B cell (primary cell): ENCODE data around the gene ALKBH8. TPM values are rescaled to one million over a fixed set of nuclear protein-coding genes. Genes with fewer than 3 reads are reported as not detected.

Experiments
- ATAC-seq: fragments of 200-7000 bp; cut with Tn5 transposase; one replicate; pipeline ENCODE4 v1.10.0; 2021; ENCODE audit warnings: low read depth, mild to moderate bottlenecking, moderate number of reproducible peaks, moderate library complexity
- CTCF ChIA-PET: fragments of 350-600 bp; sonication (Branson Sonifier 250); formaldehyde crosslinking; loops from one replicate; lab custom pipeline; 2021; ENCODE audit warnings: antibody characterized with exemption, inconsistent platforms; lab: Charles Lee
- POLR2A ChIA-PET: fragments of 350-600 bp; sonication (Branson Sonifier 250); formaldehyde crosslinking; loops from one replicate; lab custom pipeline; 2021; ENCODE audit warnings: antibody characterized with exemption; lab: Charles Lee
- DNase-seq: peaks from one replicate; pipeline ENCODE4 v3.0.0; 2013
- H2AFZ ChIP-seq: 2 replicates; pipeline ENCODE4 v1.6.1; 2012; ENCODE audit warnings: mild to moderate bottlenecking, low read depth, low read length; ENCODE audit not compliant: insufficient read depth, poor library complexity, severe bottlenecking
- H3K27ac ChIP-seq, 2 donors: 1 replicate in 1 of 2; 2 replicates in 1 of 2; pipeline ENCODE4 v1.5.1; 2012 to 2013; ENCODE audit warnings: low read length in 2 of 2, mild to moderate bottlenecking in 2 of 2, moderate library complexity in 1 of 2
- H3K27me3 ChIP-seq, 4 experiments: fragments of 200-600 bp in 1 of 4; sonication (generic) in 1 of 4; replicated peaks in 1 of 4; 1 replicate in 2 of 4; 2 replicates in 2 of 4; pipeline versions ENCODE4 v1.6.1 to v1.7.0; 2013 to 2016; ENCODE audit warnings: low read length in 3 of 4, mild to moderate bottlenecking in 2 of 4, mixed read lengths in 1 of 4, moderate library complexity in 1 of 4; ENCODE audit not compliant: insufficient read depth in 4 of 4, control insufficient read depth in 3 of 4; ENCODE audit errors: control extremely low read depth in 1 of 4
- H3K36me3 ChIP-seq, 2 experiments: replicated peaks in 1 of 2; 1 replicate in 1 of 2; 2 replicates in 1 of 2; pipeline versions ENCODE4 v1.6.1 to v1.7.1; 2013; ENCODE audit warnings: low read length in 1 of 2; ENCODE audit not compliant: insufficient read depth in 2 of 2, control insufficient read depth in 1 of 2; ENCODE audit errors: control extremely low read depth in 1 of 2, extremely low read depth in 1 of 2
- H3K4me1 ChIP-seq, 2 donors: fragments of 200-600 bp in 1 of 2; sonication (generic) in 1 of 2; 1 replicate in 1 of 2; 2 replicates in 1 of 2; pipeline versions ENCODE4 v1.5.1 to v1.6.1; 2013 to 2017; ENCODE audit warnings: low read length in 2 of 2; ENCODE audit not compliant: control insufficient read depth in 2 of 2, insufficient read depth in 2 of 2
- H3K4me2 ChIP-seq: replicated peaks from 2 replicates; pipeline ENCODE3; 2012; ENCODE audit warnings: mild to moderate bottlenecking, low read depth, low read length; ENCODE audit not compliant: poor library complexity, severe bottlenecking
- H3K4me3 ChIP-seq, 5 experiments: fragments of 200-600 bp in 1 of 5; sonication (generic) in 1 of 5; 1 replicate in 3 of 5; 2 replicates in 2 of 5; pipeline versions ENCODE4 v1.5.1 to v1.7.0; 2011 to 2016; ENCODE audit warnings: low read length in 4 of 5, mild to moderate bottlenecking in 4 of 5, low read depth in 2 of 5, control low read depth in 1 of 5, moderate library complexity in 1 of 5; ENCODE audit not compliant: insufficient read depth in 1 of 5; ENCODE audit errors: control extremely low read depth in 1 of 5, extremely low read depth in 1 of 5
- H3K79me2 ChIP-seq: fragments of 200-600 bp; sonication (generic); one replicate; pipeline ENCODE4 v1.6.0; 2016; ENCODE audit warnings: low read length; ENCODE audit not compliant: control insufficient read depth, insufficient read depth
- H3K9ac ChIP-seq: fragments of 200-600 bp; sonication (generic); 2 replicates; pipeline ENCODE4 v1.6.1; 2017; ENCODE audit warnings: mild to moderate bottlenecking, low read length, moderate library complexity
- H3K9me3 ChIP-seq, 3 donors: one replicate each; pipeline versions ENCODE4 v1.6.1 to v1.7.1; 2013; ENCODE audit warnings: low read length in 2 of 3; ENCODE audit not compliant: control insufficient read depth in 2 of 3, insufficient read depth in 1 of 3; ENCODE audit errors: control extremely low read depth in 1 of 3
- H4K20me1 ChIP-seq: 2 replicates; pipeline ENCODE4 v1.6.0; 2012; ENCODE audit warnings: mild to moderate bottlenecking, low read length; ENCODE audit not compliant: insufficient read depth, control insufficient read depth, poor library complexity, severe bottlenecking
- H3K27ac Mint-ChIP-seq: one replicate; pipeline ENCODE4 v1.8.0; 2021; ENCODE audit warnings: mixed read lengths
- H3K27me3 Mint-ChIP-seq: one replicate; pipeline ENCODE4 v1.8.0; 2021; ENCODE audit warnings: mixed read lengths
- H3K4me1 Mint-ChIP-seq: one replicate; pipeline ENCODE4 v1.8.0; 2021; ENCODE audit warnings: mixed read lengths
- H3K4me3 Mint-ChIP-seq: one replicate; pipeline ENCODE4 v1.8.0; 2021; ENCODE audit warnings: mixed read lengths
- H3K9me3 Mint-ChIP-seq: one replicate; pipeline ENCODE4 v1.8.0; 2022; ENCODE audit warnings: mixed read lengths; ENCODE audit not compliant: insufficient read depth
- EZH2 ChIP-seq: IDR thresholded peaks from 2 replicates; pipeline ENCODE4 v1.6.1; 2012; ENCODE audit warnings: borderline replicate concordance, low read depth, mild to moderate bottlenecking, moderate library complexity, low read length; ENCODE audit not compliant: insufficient read depth, poor library complexity, severe bottlenecking
- WGBS: methylation state at CpG from one replicate; pipeline ENCODE4 v1.1.5; 2013; ENCODE audit warnings: missing lambda C conversion rate; ENCODE audit not compliant: insufficient coverage; 5-methylcytosine and 5-hydroxymethylcytosine counted together
- intact Hi-C: fragments of 100-400 bp; cut with micrococcal nuclease; formaldehyde crosslinking; loops from one replicate; pipeline ENCODE4 v1.10.0; 2022
- polyA plus RNA-seq: library from polyadenylated mRNA; depleted of rRNA; stranded (reverse); fragments of >200 nt; gene quantifications from 2 replicates; pipeline ENCODE4 v1.2.3, GENCODE V29; 2012
- total RNA-seq, 2 donors: library from RNA; stranded (reverse); fragments of 120-200 nt in 1 of 2; gene quantifications; 1 replicate in 1 of 2; 2 replicates in 1 of 2; pipeline versions ENCODE4 v1.2.3 to v1.2.4, GENCODE V29; 2013 to 2022
- TF ChIP-seq, protein P1 (sequence below): fragments of 200-600 bp; IDR thresholded peaks from one replicate; pipeline ENCODE4 v1.8.0; 2022; ENCODE audit warnings: antibody characterized with exemption, mild to moderate bottlenecking

ALKBH8 gene
- total and polyA plus RNA-seq, 2 donors (not counting 1 experiment from before 2014, with no cell fraction given) = 4.0 to 13.3 TPM

DNA sequence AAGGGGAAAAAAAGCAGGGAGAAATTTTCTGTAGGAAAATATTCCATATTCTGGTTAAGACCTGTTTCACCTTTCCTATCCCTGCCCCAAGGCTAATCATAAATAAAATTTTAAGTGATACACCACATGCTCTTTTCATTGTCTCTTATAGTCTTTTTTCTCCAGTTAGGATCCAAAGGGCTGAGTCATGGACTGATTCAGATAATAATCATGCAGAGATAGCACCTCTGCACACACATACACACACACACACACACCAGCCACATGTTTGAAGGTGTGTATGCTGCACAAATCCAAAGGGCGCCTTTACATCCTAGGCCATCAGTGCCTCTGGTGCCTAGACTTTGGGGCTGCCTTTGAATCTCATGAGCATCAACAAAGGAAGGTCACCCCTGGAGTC, 72.4 kb downstream of the ALKBH8 start:
- Mint-ChIP-seq H3K4me1 (no peaks in the 10 kb centered on the region), H3K9me3 (peaks cover 2% of the 10 kb centered on the region), H3K27ac (no peak overlapping the region), H3K27me3 (peaks cover 9% of the 10 kb centered on the region), H3K4me3 (no peak overlapping the region)
- no peaks in the 10 kb centered on the region for H3K27me3 ChIP-seq
- no peaks in the 10 kb centered on the region for H3K36me3 ChIP-seq
- intact Hi-C loops = no loop called here
- no peak for DNase-seq
- H3K9ac ChIP-seq = no peak overlapping the region
- 100% methylated on average over 1 of the region's 1 CpG for WGBS
- no peaks in the 10 kb centered on the region for H3K79me2 ChIP-seq
- H3K4me3 ChIP-seq = no peak overlapping the region
- POLR2A ChIA-PET = no interaction called here
- H3K4me1 ChIP-seq = no peaks in the 10 kb centered on the region
- no peak for ATAC-seq
- H3K4me2 ChIP-seq = no peak overlapping the region
- TF ChIP-seq, protein P1, sequence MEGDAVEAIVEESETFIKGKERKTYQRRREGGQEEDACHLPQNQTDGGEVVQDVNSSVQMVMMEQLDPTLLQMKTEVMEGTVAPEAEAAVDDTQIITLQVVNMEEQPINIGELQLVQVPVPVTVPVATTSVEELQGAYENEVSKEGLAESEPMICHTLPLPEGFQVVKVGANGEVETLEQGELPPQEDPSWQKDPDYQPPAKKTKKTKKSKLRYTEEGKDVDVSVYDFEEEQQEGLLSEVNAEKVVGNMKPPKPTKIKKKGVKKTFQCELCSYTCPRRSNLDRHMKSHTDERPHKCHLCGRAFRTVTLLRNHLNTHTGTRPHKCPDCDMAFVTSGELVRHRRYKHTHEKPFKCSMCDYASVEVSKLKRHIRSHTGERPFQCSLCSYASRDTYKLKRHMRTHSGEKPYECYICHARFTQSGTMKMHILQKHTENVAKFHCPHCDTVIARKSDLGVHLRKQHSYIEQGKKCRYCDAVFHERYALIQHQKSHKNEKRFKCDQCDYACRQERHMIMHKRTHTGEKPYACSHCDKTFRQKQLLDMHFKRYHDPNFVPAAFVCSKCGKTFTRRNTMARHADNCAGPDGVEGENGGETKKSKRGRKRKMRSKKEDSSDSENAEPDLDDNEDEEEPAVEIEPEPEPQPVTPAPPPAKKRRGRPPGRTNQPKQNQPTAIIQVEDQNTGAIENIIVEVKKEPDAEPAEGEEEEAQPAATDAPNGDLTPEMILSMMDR = no peak
- no peak for TF ChIP-seq EZH2
- H2AFZ ChIP-seq = no peak overlapping the region
- H3K27ac ChIP-seq = no peak overlapping the region
- CTCF ChIA-PET = no interaction called here
- H3K9me3 ChIP-seq = peaks cover 0 to 4% (median 4%) of the 10 kb centered on the region in 3 donors
- no peaks in the 10 kb centered on the region for H4K20me1 ChIP-seq

GRCh38 chr11:107490836-107491235, 74.7 kb downstream of the ALKBH8 start:
- ChIA-PET POLR2A (no interaction called here), CTCF (no interaction called here)
- Histone ChIP-seq H3K4me2 (no peak overlapping the region), H4K20me1 (no peaks in the 10 kb centered on the region), H3K36me3 (no peaks in the 10 kb centered on the region), H3K27me3 (no peaks in the 10 kb centered on the region), H3K4me1 (no peaks in the 10 kb centered on the region), H3K9ac (no peak overlapping the region), H2AFZ (no peak overlapping the region), H3K9me3 (peaks cover 0 to 4% (median 0%) of the 10 kb centered on the region in 3 donors), H3K4me3 (no peak overlapping the region), H3K27ac (no peak overlapping the region), H3K79me2 (no peaks in the 10 kb centered on the region)
- Mint-ChIP-seq H3K9me3 (peaks cover 2% of the 10 kb centered on the region), H3K4me3 (no peak overlapping the region), H3K27me3 (peaks cover 9% of the 10 kb centered on the region), H3K4me1 (no peaks in the 10 kb centered on the region), H3K27ac (no peak overlapping the region)
- intact Hi-C loops = no loop called here
- ATAC-seq (no peak), DNase-seq (no peak)
- 86% methylated on average over 2 of the region's 2 CpGs for WGBS
- TF ChIP-seq, protein P1 = no peak
- no peak for TF ChIP-seq EZH2
